ENCODE measurements around the gene G0S2.
A peak's percentile ranks its signal among the peaks of the same experiment; 100 is the strongest.

G0S2 gene

DNA sequence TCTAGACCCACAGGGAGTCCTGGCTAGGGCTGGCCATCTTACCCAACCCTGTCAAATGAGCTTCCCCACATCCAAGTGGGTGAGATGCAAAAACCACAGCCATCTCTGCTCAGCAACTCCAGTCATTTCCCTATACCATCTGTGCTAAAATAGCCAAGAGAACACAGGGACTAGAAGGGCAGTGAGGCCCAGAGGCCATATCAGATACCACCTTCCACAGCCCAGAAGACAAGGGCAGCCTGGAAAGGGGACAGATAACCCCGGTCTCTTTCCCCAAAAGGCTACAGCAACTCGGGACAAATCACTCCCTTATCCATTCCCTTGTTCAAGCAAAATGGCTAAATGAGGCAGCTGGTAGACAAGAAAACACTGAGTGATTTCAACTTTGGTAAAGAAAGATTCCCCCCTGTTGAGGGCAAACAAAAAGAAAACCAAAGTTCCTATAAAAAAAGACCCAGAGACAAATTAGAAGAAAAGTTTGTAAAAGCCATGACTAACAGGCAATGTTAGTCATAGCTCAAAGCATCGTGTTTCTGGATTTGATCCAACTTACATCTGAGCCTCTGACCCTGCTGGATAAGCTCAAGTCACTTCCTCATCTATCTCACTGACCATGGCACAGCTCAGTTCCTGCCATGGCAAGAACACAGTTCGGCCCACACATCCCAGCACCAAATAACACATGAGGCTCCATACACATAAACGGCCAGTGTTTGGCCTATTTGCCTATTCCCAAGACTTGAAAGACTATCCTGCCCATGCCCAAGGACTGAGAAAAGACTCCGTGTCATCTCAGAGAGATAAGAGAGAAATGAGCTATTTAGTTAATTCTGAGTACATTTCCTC is 26.1 kb upstream of the G0S2 start:
- no peak for DNase-seq

DNA sequence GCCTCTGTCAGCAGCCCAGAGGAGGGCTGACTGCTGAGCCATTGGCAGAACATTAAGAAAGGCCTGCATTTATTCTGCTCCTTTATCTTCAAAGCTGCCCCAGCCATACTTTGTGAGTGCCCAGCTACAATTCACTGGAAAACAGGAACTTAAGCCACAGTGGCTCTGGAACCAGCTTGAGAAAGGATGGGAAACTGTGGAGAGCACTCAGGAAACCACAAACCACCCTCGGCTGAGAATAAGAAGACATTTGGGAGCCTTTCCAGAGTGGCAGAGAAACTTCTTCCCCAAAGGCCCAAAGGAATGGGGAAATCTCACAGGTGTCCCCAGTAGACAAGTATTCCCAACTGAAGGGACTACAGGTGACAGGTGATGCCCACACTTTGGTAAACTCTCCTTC is 24.8 kb upstream of the G0S2 start:
- DNase-seq: no peak

DNA sequence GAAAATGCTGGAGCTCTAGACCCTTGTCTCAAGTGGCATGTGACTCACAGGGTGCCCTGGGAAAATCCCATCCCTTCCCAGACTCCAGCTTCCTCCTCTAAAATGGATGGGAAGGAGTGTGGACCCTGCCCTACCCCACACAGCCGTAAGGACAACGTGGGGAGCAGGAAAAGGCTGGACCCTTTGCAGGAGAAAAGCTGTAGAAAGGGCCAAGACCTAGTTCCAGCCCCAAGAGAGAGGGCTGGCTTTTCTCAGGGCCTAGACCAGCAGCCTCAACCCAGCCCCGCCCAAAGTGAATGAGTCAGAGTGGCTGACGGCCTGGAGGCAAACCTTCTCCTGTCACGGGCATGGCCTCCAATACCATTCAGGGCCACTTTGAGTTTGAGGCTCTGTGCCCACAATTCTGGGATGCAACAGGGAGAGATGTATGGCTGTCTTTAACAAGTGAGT is 24.0 kb upstream of the G0S2 start:
- DNase-seq: peak; percentile 68

DNA sequence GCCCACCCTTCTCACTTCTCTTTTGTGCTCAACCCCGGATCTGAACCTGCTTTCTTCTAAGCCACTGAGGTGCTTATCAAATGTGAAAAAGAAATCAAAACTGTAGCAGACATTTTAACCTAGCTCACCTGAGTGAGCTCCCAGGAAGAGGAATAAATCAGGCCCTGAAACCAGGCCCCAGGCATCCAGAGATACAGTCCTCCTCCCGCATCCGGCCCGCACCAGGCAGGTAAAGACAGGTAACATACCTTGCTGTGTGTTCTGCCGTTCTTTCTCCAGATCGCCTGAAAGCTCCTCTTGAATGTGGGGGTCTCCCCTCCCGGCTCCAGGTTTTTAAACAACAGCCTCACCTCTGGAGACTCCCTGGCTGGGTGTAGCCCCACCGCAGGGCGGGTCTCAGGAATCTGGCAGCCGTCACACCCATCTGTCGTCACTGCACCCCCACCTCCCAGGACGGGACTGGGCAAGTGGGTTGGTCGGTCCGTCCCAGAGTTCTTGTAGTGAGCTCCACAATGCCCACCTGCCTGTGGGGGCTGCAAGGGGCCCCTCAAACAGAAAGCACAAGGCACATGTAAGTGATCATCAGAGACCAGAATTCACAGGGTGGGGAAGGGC is 23.0 kb upstream of the G0S2 start, which contains the start of gene LAMB3:
LAMB3 (minus strand) TSS at position 305 of the 615 bp plus-strand sequence. CDS start 1,481 bp downstream, outside the sequence.
- no peak for DNase-seq

DNA sequence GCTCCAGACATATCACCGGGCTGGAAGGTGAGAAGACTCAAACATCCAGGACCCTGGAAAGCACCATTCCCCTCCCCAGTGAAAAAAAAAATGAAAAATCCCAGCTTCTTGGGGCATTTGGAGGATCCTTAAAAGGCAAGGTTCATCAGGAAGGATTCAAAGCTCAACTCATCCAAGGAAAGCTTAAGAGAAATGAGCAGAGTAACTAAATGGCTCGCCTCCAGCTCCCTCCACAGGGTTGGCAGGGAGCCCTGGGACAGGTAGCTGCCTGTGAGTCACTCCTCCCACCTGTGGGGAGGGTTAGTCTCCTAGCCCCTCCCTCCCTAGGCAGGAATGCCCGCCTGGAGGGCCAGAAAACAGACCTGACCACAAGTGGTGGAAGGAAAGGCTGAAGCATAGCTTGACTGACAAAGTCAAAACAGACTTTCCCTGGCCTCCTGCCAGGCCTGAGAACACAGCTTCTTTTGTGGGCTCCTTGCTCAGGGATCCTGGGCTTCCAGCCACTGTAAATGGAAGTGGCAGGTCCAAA is 22.3 kb upstream of the G0S2 start:
- peak; percentile 47 for DNase-seq

DNA sequence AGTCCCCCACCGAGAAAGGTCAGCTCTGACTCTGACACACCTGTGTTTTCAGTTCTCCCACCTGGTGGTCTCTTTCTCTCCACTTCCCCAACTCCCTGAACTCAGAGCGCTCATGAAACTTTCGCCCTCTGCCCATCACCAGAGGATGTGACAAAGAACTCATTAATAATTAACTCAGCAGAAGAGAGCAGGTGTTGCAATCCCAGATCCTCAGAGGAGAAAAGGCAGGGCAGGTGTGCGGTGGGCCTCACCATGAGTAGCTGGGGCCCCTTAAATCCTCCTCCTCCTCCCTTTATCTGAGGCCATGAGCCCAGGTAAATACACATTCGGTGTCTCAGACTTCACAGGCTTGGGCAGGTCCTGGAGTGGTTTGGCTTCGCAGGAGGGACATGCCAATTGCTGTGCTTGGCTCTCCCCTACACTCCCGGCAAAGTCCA is 21.3 kb upstream of the G0S2 start:
- no peak for DNase-seq

DNA sequence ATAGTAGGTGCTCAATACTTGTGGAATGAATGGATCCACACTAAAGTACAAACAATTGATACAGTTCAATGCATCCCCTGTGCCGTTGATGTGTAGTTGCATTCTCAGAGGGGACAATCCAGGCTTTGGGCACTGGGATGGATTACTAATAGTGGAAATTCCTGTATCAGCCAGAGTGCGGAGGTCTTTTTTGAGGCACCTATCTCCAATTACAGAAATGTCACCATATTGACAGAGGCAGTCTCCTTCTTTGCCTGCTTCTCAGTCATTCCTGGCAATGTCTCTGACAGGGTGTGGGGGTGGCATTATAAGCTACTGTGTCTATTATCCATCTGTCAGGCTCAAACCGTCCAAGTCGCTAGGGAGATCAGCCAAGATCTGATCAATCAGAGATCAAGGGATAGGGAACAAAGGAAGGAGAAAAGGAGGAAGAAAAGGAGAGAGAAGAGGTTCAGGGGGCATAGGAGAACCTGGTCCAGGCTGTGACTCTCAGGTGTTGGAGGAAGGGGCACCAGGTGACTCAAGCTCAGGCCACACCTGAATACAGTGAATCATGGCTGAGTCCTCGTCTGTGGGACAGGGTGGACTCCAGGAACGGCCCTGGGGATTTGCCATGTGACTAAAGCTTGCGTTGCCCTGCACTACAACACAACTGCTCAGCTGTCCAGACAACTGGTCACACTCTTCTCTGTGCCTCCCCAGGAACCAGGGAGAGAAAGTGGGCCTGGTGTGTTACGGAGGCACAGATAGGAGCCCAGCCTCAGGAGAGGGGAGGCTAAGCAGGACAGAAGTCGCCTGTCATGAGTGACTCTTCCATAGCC is 19.6 kb upstream of the G0S2 start:
- DNase-seq: no peak

DNA sequence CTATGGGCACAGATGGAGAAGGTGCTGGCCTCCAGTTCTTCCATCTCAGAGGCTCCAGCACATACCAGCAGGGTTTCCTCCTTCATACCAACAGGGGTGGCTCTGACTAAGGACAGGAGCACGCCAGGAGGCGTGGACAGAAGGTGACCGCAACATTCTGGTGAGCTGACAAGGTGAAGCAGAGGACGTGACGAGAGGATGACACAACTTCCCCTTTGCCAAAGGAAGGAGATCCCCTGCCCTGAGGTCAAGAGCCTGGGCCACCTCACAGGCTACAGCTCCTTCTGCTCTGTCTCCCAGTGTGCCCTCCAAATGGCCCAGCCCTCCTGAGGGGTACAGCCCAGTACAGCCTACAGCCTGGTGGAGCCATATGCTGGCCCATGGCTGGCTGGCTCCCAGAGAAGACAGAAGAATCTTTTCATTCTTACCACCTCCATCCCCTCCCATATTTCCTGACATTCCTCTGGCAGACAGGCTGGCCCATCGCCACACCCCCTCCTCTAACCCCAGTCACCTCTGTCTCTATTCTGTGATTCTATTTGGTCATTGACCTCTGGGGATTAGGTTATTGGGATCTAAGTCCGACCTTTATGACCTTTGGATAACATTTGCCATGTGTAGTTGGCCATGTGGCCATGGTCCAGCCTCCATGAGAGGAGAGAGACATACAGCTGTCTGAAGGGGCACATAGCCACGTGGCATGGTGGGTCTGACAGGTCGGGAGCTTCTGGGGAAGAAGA is 17.9 kb upstream of the G0S2 start:
- no peak for DNase-seq

DNA sequence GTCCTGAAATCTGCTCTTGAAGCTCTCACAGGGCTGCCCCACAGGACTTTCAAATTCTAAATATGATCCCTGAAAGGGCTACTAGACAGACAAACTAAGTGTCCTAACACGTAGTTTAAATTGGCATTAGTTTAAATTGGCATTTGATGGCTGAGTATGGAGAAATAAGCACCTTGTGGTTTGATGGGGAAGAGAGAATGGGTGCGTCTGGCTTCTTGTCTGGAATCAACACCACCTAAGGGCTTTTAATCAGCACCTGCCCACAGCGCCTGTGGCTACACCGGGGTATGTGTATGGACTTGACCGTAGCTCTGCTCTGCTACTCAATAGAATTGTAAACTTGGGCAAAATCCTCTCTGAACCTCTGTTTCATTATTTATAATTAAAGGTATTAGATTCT is 17.3 kb upstream of the G0S2 start:
- DNase-seq: no peak

DNA sequence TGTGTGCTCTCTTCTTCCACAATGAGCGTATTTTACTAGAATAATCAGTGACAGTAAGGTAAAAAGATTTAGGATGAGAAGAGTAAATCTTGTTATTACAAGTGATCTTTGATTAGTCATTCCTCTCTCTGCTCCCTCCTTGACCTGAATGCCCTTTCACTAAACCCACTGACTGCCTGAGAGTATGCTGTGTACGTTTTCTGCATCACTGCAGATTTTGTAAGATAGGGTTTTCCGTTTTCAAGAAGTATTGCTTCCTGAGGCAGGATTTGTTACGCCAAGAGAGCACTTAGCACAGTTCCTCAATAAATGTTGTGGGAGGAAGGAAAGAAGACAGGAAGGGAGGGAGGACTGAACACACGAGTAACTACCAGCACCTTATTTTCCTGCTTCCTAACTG is 15.3 kb upstream of the G0S2 start:
- DNase-seq: no peak

DNA sequence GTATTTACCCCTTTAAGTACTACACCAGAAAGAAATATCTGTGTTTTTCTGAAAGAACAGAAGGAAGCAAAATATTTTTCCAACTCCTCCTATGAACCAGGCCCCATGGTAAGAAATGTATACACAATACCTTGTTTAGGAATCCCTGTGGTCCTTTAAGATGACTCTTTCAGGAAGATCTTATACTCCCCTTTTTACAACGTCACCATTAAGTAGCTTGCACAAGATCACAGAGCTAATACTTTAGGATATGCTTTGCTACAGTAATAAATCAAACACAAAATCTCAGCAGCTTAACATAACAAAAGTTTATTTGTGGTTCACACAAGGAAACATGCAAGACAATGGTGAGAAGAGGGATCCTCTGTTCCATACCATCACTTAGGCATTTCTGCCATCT is 14.1 kb upstream of the G0S2 start:
- DNase-seq: no peak

DNA sequence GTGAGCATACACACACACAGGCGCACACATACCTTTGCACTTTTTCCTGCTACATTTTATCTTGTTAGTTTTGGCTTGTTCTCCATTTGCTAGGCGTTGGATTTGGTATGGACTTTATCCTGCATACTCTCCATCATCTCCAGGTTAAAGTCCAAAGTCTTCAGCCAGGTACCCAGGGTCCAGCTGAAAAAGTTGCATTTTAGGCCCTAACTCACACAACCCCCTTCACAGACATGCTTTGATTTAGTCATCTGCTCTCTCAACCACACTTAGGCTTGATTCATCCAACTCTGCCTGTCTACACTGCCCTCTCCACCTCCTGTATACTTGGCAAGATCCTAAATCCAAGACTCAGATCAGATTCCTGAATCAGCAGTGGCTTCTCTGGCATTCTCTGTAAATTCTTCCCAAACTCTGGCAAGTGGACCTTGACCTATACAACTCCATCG is 12.3 kb upstream of the G0S2 start:
- DNase-seq: no peak

DNA sequence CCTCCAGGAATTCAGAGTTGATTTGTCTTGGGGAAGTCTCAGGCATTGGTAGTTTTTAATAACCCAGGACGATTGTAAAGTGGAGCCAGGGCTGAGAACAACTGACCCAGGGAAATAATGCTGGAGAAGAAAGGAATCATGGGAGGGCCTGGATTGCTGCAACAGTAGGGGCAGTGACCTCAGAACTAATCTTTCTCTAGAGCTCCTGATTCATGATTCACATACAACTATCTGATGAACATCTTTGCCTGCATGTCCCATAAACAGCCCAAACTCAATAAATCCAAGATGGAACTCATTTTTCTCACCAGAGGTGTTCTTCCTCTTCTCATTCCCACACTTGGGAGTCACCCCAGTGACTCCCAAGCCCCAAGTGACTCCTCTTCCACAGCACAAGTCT is 8.1 kb upstream of the G0S2 start:
- no peak for DNase-seq

DNA sequence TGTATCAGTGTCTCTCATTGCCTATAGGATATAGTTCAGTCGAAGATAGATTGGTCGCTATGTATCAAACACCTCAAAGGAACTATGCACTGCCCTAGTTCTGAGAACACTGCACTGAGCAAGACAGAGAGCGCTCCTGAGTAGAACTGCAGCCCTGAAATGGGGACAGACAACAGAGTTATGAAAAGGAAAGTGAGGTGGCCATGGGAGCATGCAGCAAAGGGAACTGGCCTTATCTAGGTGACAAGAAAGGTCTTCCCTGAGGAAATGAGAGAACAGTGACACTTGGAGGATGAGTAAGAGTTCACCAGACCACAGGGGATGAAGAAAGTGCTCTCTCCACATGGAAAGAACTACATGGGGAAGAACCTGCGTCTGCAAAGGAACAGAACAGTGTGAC is 7.5 kb upstream of the G0S2 start:
- DNase-seq: no peak

DNA sequence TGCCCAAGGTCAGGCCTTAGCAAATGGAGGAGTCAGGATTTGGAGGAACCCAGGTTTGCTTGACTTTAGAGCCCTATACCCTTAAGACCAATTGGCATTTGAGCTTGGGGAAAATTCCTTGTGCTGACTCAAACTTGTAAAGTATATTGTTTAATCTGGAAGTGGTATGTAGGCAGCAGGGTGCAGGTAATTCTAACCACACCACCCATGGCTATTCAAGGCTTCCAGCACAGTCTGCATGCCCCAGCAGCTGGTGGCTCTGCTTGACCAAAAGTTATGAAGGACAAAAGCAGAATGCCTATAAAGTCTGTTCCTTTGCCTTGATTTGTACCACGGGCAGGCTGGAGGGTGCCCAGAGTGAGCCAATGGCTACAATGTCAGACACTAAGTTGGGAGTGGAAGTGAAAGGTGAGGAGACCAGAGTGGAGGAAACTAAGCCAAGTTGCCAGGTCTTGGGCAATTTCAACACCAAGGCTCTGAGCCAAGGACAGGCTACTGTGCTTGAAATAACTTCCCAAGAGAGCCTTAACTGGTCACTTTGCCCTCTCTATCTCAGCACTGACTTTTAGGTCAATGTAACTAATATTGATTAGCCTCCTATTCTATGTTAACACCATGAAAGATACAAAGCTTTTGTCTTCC is 4.7 kb upstream of the G0S2 start:
- DNase-seq: no peak

DNA sequence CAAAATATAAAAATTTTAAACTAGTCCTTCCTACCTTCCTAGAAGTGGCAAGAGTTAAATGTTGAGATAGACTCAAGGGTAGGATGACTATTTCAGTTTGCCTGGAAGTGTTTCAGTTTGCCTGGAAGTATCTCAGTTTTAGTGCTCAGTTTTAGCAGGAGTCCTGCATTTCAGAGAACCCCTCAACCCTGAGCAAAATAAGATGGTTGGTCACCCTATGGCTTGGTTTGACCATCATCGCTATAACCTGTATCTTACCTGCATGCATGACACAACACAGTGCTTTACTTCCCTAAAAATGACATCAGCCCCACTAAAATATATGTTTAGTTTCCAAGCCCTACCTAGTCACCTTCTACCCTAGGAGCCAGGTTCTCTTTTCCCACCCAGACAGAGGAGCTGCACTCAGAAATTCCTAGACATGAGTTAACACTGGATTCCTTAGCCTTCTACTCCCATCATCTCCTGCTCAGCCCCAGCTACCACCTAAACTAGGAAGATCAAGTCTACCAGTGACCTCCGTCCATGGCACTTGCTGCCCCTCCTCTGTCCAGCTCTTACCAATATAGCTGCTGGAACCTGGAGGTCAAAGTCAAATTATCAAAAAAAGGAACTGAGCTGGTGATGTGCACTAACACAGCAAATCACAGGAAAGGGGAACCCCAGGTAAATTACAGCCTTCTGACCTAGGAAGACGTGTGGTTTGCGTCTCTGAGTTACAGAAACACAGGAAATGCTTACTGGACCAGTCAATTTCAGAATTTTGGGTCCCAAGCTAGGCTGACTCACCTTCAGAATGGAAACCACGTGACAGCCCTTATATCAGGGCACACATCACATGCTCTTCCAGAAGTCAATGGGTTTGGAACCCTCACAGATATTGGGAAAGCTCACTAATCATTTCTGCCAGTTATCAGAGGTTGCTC is 2.2 kb upstream of the G0S2 start:
- peak; percentile 24 for DNase-seq

DNA sequence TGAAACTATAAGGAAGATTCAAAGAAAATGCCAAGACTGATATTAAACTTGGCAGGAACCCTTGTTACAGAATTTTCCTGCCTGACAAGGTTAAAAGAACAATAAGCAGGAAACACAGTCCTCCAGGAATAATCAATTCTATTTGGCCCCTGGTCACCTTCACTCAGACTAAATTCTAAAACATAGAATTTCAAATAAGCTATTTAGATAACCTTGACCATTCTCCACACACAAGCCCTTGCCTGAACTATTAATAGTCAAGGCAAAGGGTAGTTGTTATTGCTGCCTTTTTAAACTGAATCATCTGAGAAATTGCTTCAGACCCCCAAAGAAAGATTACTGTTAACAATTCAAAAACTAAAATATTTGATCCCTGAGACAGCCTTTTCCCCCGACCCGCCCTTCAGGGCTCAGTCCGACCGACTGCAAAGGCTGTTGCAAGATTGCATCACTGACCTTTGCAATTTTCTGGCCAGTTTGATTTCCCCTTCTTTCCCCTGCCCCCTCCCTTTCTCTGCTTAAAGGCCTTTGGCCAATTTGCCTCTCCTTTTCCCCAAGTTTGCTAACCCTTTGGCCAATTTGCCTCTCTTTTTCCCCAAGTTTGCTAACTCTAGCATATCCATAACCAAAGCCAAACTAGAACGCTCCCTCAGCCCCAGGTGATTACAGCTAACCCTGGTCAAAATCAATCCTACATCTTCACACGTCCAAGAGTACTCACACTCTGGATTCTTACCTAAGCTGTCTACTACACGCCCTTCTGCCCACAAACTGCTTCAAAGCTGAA is 1.4 kb upstream of the G0S2 start:
- no peak for DNase-seq

DNA sequence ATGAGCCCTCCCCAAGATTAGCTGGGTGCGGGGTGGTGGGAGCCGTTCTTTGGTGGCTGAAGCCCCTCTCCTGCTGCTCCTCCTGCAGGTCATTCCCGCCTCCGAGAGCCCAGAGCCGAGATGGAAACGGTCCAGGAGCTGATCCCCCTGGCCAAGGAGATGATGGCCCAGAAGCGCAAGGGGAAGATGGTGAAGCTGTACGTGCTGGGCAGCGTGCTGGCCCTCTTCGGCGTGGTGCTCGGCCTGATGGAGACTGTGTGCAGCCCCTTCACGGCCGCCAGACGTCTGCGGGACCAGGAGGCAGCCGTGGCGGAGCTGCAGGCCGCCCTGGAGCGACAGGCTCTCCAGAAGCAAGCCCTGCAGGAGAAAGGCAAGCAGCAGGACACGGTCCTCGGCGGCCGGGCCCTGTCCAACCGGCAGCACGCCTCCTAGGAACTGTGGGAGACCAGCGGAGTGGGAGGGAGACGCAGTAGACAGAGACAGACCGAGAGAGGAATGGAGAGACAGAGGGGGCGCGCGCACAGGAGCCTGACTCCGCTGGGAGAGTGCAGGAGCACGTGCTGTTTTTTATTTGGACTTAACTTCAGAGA is 448 bp downstream of the G0S2 start:
- peak; percentile 10 for DNase-seq

DNA sequence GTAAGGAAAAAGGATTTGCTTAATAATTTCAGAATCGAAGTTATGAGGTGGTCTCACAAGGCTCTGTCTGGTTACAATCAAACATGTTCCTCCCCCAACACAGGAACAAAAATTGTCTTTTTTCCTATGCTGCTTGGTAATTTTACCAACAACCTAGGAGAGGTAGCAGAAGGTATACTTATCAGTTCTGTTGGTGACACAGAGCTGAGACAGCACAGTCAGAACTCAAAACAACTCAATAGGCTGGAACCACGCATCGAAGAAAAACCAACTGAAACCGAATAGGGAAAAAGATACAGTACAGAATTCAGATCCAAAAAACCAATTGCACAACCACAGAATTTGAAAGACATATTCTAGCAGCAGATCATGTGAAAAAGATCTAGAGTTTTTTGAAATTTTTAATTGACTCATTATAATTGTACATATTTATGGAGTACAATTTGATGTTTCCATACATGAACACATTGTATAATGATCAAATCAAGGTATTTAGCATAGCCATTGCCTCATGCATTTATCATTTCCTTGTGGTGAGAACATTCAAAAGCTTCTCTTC is 3.8 kb downstream of the G0S2 start:
- no peak for DNase-seq

All from CD4-positive, alpha-beta T cell treated with Interleukin-17A for 4 hours (primary cell).